Transverse colon (tissue), 4 donors: ENCODE data around the gene BACH1. TPM values are rescaled to one million over a fixed set of nuclear protein-coding genes. Genes with fewer than 3 reads are reported as not detected.
A peak's percentile ranks its signal among the peaks of the same experiment; 100 is the strongest.

Experiments
- DNase-seq: peaks from one replicate; pipeline ENCODE4 v3.0.0-alpha.2; 2019
- H3K27ac ChIP-seq, 4 donors: fragments of 200-600 bp; sonication (generic); 2 replicates each; pipeline ENCODE4 v1.5.1; 2016 to 2018; ENCODE audit warnings: inconsistent platforms in 4 of 4
- H3K27me3 ChIP-seq: fragments of 200-600 bp; sonication (generic); 2 replicates; pipeline ENCODE4 v1.5.1; 2017; ENCODE audit warnings: inconsistent platforms
- H3K36me3 ChIP-seq, 4 donors: fragments of 200-600 bp; sonication (generic); 2 replicates each; pipeline ENCODE4 v1.5.1; 2017 to 2019; ENCODE audit warnings: inconsistent platforms in 4 of 4
- H3K4me1 ChIP-seq, 4 donors: fragments of 200-600 bp; sonication (generic); 2 replicates each; pipeline ENCODE4 v1.5.1; 2017 to 2020; ENCODE audit warnings: inconsistent platforms in 4 of 4
- H3K4me3 ChIP-seq, 4 donors: fragments of 200-600 bp; sonication (generic); 1 replicate in 1 of 4; 2 replicates in 3 of 4; pipeline versions ENCODE4 v1.5.1 to v1.6.1; 2017 to 2019; ENCODE audit warnings: inconsistent platforms in 4 of 4
- H3K9me3 ChIP-seq, 2 donors: fragments of 200-600 bp; sonication (generic); 2 replicates each; pipeline ENCODE4 v1.5.1; 2017 to 2019; ENCODE audit warnings: inconsistent platforms in 2 of 2
- CTCF ChIP-seq, 5 experiments: fragments of 200-600 bp in 3 of 5; fragments of 450-650 bp in 2 of 5; sonication (generic) in 3 of 5; IDR thresholded peaks; 1 replicate in 2 of 5; 2 replicates in 3 of 5; pipeline ENCODE4 v1.5.1; 2016 to 2017; ENCODE audit warnings: antibody characterized with exemption in 5 of 5, inconsistent platforms in 3 of 5, mild to moderate bottlenecking in 2 of 5, moderate library complexity in 1 of 5
- EP300 ChIP-seq: sonication (generic); formaldehyde crosslinking; IDR thresholded peaks from one replicate; pipeline ENCODE4 v1.6.1; 2017; ENCODE audit warnings: antibody characterized with exemption, low read depth
- POLR2A ChIP-seq: fragments of 450-650 bp; IDR thresholded peaks from one replicate; pipeline ENCODE4 v1.6.1; 2016; ENCODE audit warnings: antibody characterized with exemption, mild to moderate bottlenecking, moderate library complexity
- POLR2AphosphoS5 ChIP-seq, 3 donors: sonication (generic); formaldehyde crosslinking; IDR thresholded peaks; one replicate each; pipeline ENCODE4 v1.6.1; 2016; ENCODE audit warnings: antibody characterized with exemption in 3 of 3
- WGBS, 2 donors: methylation state at CpG; one replicate each; pipeline ENCODE4 v1.1.5; 2018; ENCODE audit warnings: low coverage in 1 of 2; 5-methylcytosine and 5-hydroxymethylcytosine counted together
- in situ Hi-C, 4 donors: fragments of 200-750 bp; cut with MboI; loops; one replicate each; pipeline versions ENCODE4 v1.15.0 to v1.15.1; 2017; ENCODE audit warnings: low sequenced_read_pairs in 3 of 4, low pct_ligation_motif_present in 1 of 4, low pct_unique_long_range_greater_than_20kb in 1 of 4
- intact Hi-C: fragments of 100-400 bp; cut with DNase I; formaldehyde crosslinking; loops from one replicate; pipeline ENCODE4 v1.15.1; 2023; ENCODE audit warnings: low total_unique reads
- total RNA-seq, 4 donors: library from RNA; depleted of rRNA; stranded (reverse); fragments of >200 nt; gene quantifications; one replicate each; pipeline ENCODE4 v1.1.0, GENCODE V29; 2016

Gene BACH1
- total RNA-seq, 4 donors from 2014 or later: 31.8 to 92.1 (median 42.0) TPM

- peak overlapping the region in 1 of 4 donors; percentile 12 for H3K27ac ChIP-seq
- peaks cover 0 to 25% (median 16%) of the 10 kb centered on the region in 4 donors for H3K4me1 ChIP-seq
- H3K9me3 ChIP-seq: no peaks in the 10 kb centered on the region
- intact Hi-C loops: loop anchor here (10.0 kb wide), 1 partner anchor 130 kb away; no protein-coding TSS in a partner anchor
- WGBS, 2 donors: 63 to 79% methylated on average over 8 to 9 of the region's 9 CpGs
- no peak for TF ChIP-seq EP300
- no peak for TF ChIP-seq POLR2A
- no peak for TF ChIP-seq POLR2AphosphoS5 (IDR thresholded peaks at IDR 0.05)
- no peak for TF ChIP-seq CTCF (IDR thresholded peaks at IDR 0.05)
- peak; percentile 13 for DNase-seq
- no peaks in the 10 kb centered on the region for H3K36me3 ChIP-seq
- H3K27me3 ChIP-seq: no peaks in the 10 kb centered on the region
- H3K4me3 ChIP-seq: no peak overlapping the region
- in situ Hi-C loops: no loop called here
These were observed 3.6 kb upstream of the BACH1 start for GRCh38 chr21:29295066-29295650.

DNA sequence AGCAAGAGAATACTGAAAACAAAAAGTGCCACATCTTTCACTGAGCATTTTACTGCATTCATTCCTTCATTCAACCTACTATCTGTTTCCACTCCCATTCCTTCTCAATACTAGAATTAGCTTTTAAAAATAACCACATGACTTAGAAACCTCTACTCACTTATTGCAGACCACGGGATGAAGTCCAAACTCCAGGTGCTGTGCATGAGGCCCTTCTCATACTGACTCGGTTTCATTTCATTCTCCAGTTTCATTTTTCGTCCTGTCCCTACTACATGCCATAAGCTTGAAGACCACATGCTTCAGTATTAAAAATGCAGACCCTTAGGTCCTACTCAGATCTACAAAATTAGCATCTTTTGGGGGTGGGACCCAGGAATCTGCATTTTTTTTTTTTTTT is 2.3 kb upstream of the BACH1 start:
- Histone ChIP-seq H3K9me3 (no peaks in the 10 kb centered on the region), H3K27ac (no peak overlapping the region), H3K27me3 (no peaks in the 10 kb centered on the region), H3K4me3 (no peak overlapping the region), H3K36me3 (no peaks in the 10 kb centered on the region), H3K4me1 (peaks cover 1 to 37% (median 29%) of the 10 kb centered on the region in 4 donors)
- WGBS, 2 donors: 79 to 81% methylated on average over 3 of the region's 3 CpGs
- no peak for DNase-seq
- TF ChIP-seq CTCF (IDR thresholded peaks at IDR 0.05): no peak
- TF ChIP-seq POLR2A: no peak
- TF ChIP-seq EP300: no peak
- no peak for TF ChIP-seq POLR2AphosphoS5 (IDR thresholded peaks at IDR 0.05)
- in situ Hi-C loops (no loop called here), intact Hi-C loops (loop anchor here (10.0 kb wide), 1 partner anchor 132 kb away; no protein-coding TSS in a partner anchor)

DNA sequence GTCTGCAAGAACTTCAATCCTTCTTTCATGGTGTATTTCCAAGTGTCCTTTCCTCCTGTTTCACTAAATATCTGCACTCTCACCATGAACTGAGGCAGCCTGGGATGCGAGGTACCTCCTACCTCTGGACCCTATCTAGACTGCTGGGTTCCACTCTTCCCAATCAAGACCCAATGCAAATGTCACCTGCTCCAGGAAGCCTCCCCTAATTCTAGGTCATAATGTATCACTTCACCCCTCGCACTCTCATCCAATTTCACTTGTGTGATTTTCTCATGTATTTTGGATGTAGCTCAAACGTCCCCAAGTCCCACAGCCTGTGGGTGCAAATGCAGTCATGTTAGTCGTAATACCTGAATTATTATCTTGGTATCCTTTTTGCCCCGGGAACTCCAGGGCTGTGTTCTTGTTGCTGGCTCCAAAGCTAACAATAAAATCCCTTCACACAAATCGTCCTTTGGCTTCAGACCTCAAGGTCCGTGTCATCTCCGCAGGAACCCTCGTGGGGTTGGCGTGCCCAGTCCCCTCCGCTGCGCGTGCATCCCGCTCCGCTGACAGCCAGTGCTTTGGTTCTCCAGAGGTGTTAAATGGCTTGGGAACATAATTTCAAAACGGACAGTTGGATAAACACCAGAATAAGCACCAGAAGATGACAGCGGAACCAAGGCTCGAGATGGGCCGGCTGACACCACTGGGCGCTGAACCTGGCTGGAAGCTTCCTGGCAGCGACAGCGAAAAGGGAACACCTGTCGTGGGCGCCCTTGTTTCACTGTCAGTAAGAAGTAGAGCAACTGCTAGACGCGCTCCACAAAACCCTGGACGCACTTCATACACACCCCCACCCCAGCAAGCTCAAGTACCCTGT is 1.0 kb upstream of the BACH1 start:
- Histone ChIP-seq H3K36me3 (no peaks in the 10 kb centered on the region), H3K9me3 (no peaks in the 10 kb centered on the region), H3K4me3 (peak overlapping the region; percentile 45 to 95 (median 76)), H3K4me1 (peaks cover 11 to 50% (median 41%) of the 10 kb centered on the region in 4 donors), H3K27me3 (no peaks in the 10 kb centered on the region), H3K27ac (peak overlapping the region; percentile 96 to 97 (median 96))
- peak; percentile 21 for DNase-seq
- TF ChIP-seq POLR2AphosphoS5 (IDR thresholded peaks at IDR 0.05): no peak
- no peak for TF ChIP-seq CTCF (IDR thresholded peaks at IDR 0.05)
- TF ChIP-seq EP300: no peak
- intact Hi-C loops: loop anchor here (10.0 kb wide), 1 partner anchor 133 kb away; no protein-coding TSS in a partner anchor
- WGBS, 2 donors: 77 to 85% methylated on average over 5 to 26 of the region's 27 CpGs
- in situ Hi-C loops: no loop called here
